GM18861 (cell line): ENCODE results near the gene MYH2.

Experiments
- ATAC-seq: cut with Tn5 transposase; IDR thresholded peaks from one replicate; pipeline ENCODE4 v1.9.1; 2021; ENCODE audit not compliant: unreplicated experiment

The MYH2 gene

GRCh38 chr17:10516638-10517037 lies 32.8 kb downstream of the MYH2 start:
- ATAC-seq, result no peak

GRCh38 chr17:10516065-10516464 lies 33.4 kb downstream of the MYH2 start:
- no peak for ATAC-seq

- ATAC-seq, result no peak
Observed at GRCh38 chr17:10513299-10514067, 36.0 kb downstream of the MYH2 start.

GRCh38 chr17:10512856-10513255 lies 36.6 kb downstream of the MYH2 start:
- no peak for ATAC-seq

- ATAC-seq, result no peak
Observed at GRCh38 chr17:10499950-10500349, 49.5 kb downstream of the MYH2 start.

GRCh38 chr17:10492004-10492403 lies 57.5 kb downstream of the MYH2 start:
- no peak for ATAC-seq

GRCh38 chr17:10482252-10482651 lies 67.2 kb downstream of the MYH2 start:
- no peak for ATAC-seq

- no peak for ATAC-seq
Observed at GRCh38 chr17:10477701-10478100, 71.8 kb downstream of the MYH2 start.

- no peak for ATAC-seq
Observed at GRCh38 chr17:10474536-10474935, 74.9 kb downstream of the MYH2 start.

- ATAC-seq, result no peak
Observed at GRCh38 chr17:10471858-10472257, 77.6 kb downstream of the MYH2 start.
